GM19025 (cell line): Measurements from ENCODE around the gene S100A10.

Experiments
- ATAC-seq: cut with Tn5 transposase; IDR thresholded peaks from one replicate; pipeline ENCODE4 v1.9.1; 2021; ENCODE audit warnings: mild to moderate bottlenecking, low read depth, moderate library complexity; ENCODE audit not compliant: unreplicated experiment

S100A10 gene

GRCh38 chr1:152014943-152015342 lies 21.3 kb upstream of the S100A10 start:
- no peak for ATAC-seq

GRCh38 chr1:152013664-152014237 lies 20.1 kb upstream of the S100A10 start:
- no peak for ATAC-seq

- no peak for ATAC-seq
These were observed 16.0 kb upstream of the S100A10 start for GRCh38 chr1:152009691-152010090.

- ATAC-seq: no peak
These were observed 13.4 kb upstream of the S100A10 start for GRCh38 chr1:152007047-152007446.

- no peak for ATAC-seq
These were observed 11.8 kb upstream of the S100A10 start for GRCh38 chr1:152005360-152005912.

- ATAC-seq: no peak
These were observed 10.3 kb upstream of the S100A10 start for GRCh38 chr1:152003846-152004442.

GRCh38 chr1:152002960-152003359 lies 9.3 kb upstream of the S100A10 start:
- no peak for ATAC-seq

GRCh38 chr1:152001631-152002584 lies 8.2 kb upstream of the S100A10 start:
- no peak for ATAC-seq

GRCh38 chr1:152000964-152001630 lies 7.4 kb upstream of the S100A10 start:
- ATAC-seq: no peak

GRCh38 chr1:151998611-151999362 lies 5.1 kb upstream of the S100A10 start:
- no peak for ATAC-seq

- ATAC-seq: no peak
These were observed 3.6 kb upstream of the S100A10 start for GRCh38 chr1:151997284-151997570.

- ATAC-seq: no peak
These were observed 2.1 kb upstream of the S100A10 start for GRCh38 chr1:151995774-151996173.

GRCh38 chr1:151994956-151995355 lies 1.3 kb upstream of the S100A10 start:
- ATAC-seq: no peak

GRCh38 chr1:151993084-151993733 lies 450 bp downstream of the S100A10 start:
- ATAC-seq: no peak

- ATAC-seq: no peak
These were observed 1.2 kb downstream of the S100A10 start for GRCh38 chr1:151992303-151993083.

- ATAC-seq: no peak
These were observed 1.9 kb downstream of the S100A10 start for GRCh38 chr1:151991663-151992302.

- no peak for ATAC-seq
These were observed 2.8 kb downstream of the S100A10 start for GRCh38 chr1:151990856-151991198.

GRCh38 chr1:151990058-151990855 lies 3.4 kb downstream of the S100A10 start:
- no peak for ATAC-seq
